CD4-positive, alpha-beta T cell (primary cell): ENCODE results near the gene CEP112. TPM values are rescaled to one million over a fixed set of nuclear protein-coding genes. Genes with fewer than 3 reads are reported as not detected.

Source experiments
- ATAC-seq: fragments of 200-7000 bp; cut with Tn5 transposase; one replicate; pipeline ENCODE4 v1.10.0; 2022; ENCODE audit warnings: mild to moderate bottlenecking; ENCODE audit not compliant: poor library complexity
- CTCF ChIA-PET: fragments of 350-600 bp; sonication (Branson Sonifier 250); formaldehyde crosslinking; loops from one replicate; lab custom pipeline; 2021; ENCODE audit warnings: antibody characterized with exemption, inconsistent platforms; lab: Charles Lee
- POLR2A ChIA-PET: fragments of 350-600 bp; sonication (Branson Sonifier 250); formaldehyde crosslinking; loops from one replicate; lab custom pipeline; 2021; ENCODE audit warnings: antibody characterized with exemption, inconsistent platforms; lab: Charles Lee
- DNase-seq, 14 experiments: peaks; one replicate each; pipeline ENCODE4 v3.0.0-alpha.2; 2013 to 2020; ENCODE audit warnings: mixed read lengths in 2 of 14
- H3K27ac ChIP-seq, 2 donors: one replicate each; pipeline versions ENCODE4 v1.5.1 to v1.7.0; 2013; ENCODE audit warnings: low read length in 2 of 2, low read depth in 1 of 2, mild to moderate bottlenecking in 1 of 2
- H3K27me3 ChIP-seq, 2 experiments: 1 replicate in 1 of 2; 2 replicates in 1 of 2; pipeline versions ENCODE4 v1.6.1 to v1.7.0; 2013; ENCODE audit warnings: low read length in 2 of 2, control low read depth in 1 of 2, mild to moderate bottlenecking in 1 of 2, moderate library complexity in 1 of 2; ENCODE audit not compliant: insufficient read depth in 2 of 2, control insufficient read depth in 1 of 2
- H3K36me3 ChIP-seq: one replicate; pipeline ENCODE4 v1.6.1; 2013; ENCODE audit warnings: low read length, control low read depth; ENCODE audit not compliant: insufficient read depth
- H3K4me1 ChIP-seq: one replicate; pipeline ENCODE4 v1.6.1; 2013; ENCODE audit warnings: low read length, control low read depth; ENCODE audit not compliant: insufficient read depth
- H3K4me3 ChIP-seq: one replicate; pipeline ENCODE4 v1.5.1; 2013; ENCODE audit warnings: mild to moderate bottlenecking, low read length, moderate library complexity
- H3K9me3 ChIP-seq, 2 experiments: 1 replicate in 1 of 2; 2 replicates in 1 of 2; pipeline versions ENCODE4 v1.6.1 to v1.7.0; 2013; ENCODE audit warnings: low read length in 2 of 2, mild to moderate bottlenecking in 2 of 2, control low read depth in 1 of 2, moderate library complexity in 1 of 2; ENCODE audit not compliant: control insufficient read depth in 1 of 2, insufficient read depth in 1 of 2
- H3K27ac Mint-ChIP-seq: one replicate; pipeline ENCODE4 v1.8.0; 2020; ENCODE audit warnings: mixed read lengths
- H3K27me3 Mint-ChIP-seq: one replicate; pipeline ENCODE4 v1.8.0; 2021; ENCODE audit warnings: mixed read lengths
- H3K36me3 Mint-ChIP-seq: one replicate; pipeline ENCODE4 v1.8.0; 2021; ENCODE audit warnings: low read depth, mixed read lengths
- H3K4me1 Mint-ChIP-seq: one replicate; pipeline ENCODE4 v1.8.0; 2021; ENCODE audit warnings: low read depth, mixed read lengths
- H3K4me3 Mint-ChIP-seq: one replicate; pipeline ENCODE4 v1.8.0; 2020; ENCODE audit warnings: mild to moderate bottlenecking, mixed read lengths
- H3K9me3 Mint-ChIP-seq: one replicate; pipeline ENCODE4 v1.8.0; 2020; ENCODE audit warnings: mixed read lengths
- intact Hi-C, 2 experiments: fragments of 100-400 bp; cut with DNase I in 1 of 2; cut with micrococcal nuclease in 1 of 2; formaldehyde crosslinking; loops; one replicate each; pipeline versions ENCODE4 v1.15.1 to v1.9.0; 2023 to 2025; cut with DNase I, micrococcal nuclease
- total RNA-seq, 174 experiments: library from RNA in 2 of 174; stranded (reverse) in 2 of 174; gene quantifications; one replicate each; pipeline ENCODE4 v1.2.3 and lab custom pipeline; 2021 to 2026
- TF ChIP-seq, protein P1 (sequence below): fragments of 200-600 bp; IDR thresholded peaks from one replicate; pipeline ENCODE4 v1.8.0; 2022; ENCODE audit warnings: antibody characterized with exemption, mild to moderate bottlenecking

CEP112 gene
- total RNA-seq, 2 experiments from 2014 or later: 1.6 to 2.2 TPM

GRCh38 chr17:65819810-65820209 lies 372.1 kb downstream of the CEP112 start:
- Mint-ChIP-seq H3K27me3 (no peaks in the 10 kb centered on the region), H3K36me3 (no peaks in the 10 kb centered on the region), H3K9me3 (no peaks in the 10 kb centered on the region), H3K4me3 (no peak overlapping the region), H3K4me1 (no peaks in the 10 kb centered on the region), H3K27ac (no peak overlapping the region)
- Histone ChIP-seq H3K4me3 (no peak overlapping the region), H3K27me3 (peaks cover 0 to 4% of the 10 kb centered on the region in 2 experiments), H3K27ac (no peak overlapping the region), H3K4me1 (no peaks in the 10 kb centered on the region), H3K9me3 (no peaks in the 10 kb centered on the region), H3K36me3 (no peaks in the 10 kb centered on the region)
- TF ChIP-seq, protein P1, sequence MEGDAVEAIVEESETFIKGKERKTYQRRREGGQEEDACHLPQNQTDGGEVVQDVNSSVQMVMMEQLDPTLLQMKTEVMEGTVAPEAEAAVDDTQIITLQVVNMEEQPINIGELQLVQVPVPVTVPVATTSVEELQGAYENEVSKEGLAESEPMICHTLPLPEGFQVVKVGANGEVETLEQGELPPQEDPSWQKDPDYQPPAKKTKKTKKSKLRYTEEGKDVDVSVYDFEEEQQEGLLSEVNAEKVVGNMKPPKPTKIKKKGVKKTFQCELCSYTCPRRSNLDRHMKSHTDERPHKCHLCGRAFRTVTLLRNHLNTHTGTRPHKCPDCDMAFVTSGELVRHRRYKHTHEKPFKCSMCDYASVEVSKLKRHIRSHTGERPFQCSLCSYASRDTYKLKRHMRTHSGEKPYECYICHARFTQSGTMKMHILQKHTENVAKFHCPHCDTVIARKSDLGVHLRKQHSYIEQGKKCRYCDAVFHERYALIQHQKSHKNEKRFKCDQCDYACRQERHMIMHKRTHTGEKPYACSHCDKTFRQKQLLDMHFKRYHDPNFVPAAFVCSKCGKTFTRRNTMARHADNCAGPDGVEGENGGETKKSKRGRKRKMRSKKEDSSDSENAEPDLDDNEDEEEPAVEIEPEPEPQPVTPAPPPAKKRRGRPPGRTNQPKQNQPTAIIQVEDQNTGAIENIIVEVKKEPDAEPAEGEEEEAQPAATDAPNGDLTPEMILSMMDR: no peak
- no peak for DNase-seq
- intact Hi-C loops: no loop called here
- POLR2A ChIA-PET: no interaction called here
- no peak for ATAC-seq
- CTCF ChIA-PET: interaction anchor here (0.9 kb wide), 1 partner anchor 22 kb away, joined by 3 read pairs; no protein-coding TSS in a partner anchor

GRCh38 chr17:65817951-65818350 lies 374.0 kb downstream of the CEP112 start:
- Histone ChIP-seq H3K9me3 (no peaks in the 10 kb centered on the region), H3K4me1 (no peaks in the 10 kb centered on the region), H3K36me3 (no peaks in the 10 kb centered on the region), H3K27ac (no peak overlapping the region), H3K4me3 (no peak overlapping the region), H3K27me3 (peaks cover 0 to 4% of the 10 kb centered on the region in 2 experiments)
- ATAC-seq (no peak), DNase-seq (no peak)
- CTCF ChIA-PET: no interaction called here
- no peak overlapping the region for H3K27ac Mint-ChIP-seq
- TF ChIP-seq, protein P1: no peak
- H3K27me3 Mint-ChIP-seq: no peaks in the 10 kb centered on the region
- H3K36me3 Mint-ChIP-seq: no peaks in the 10 kb centered on the region
- POLR2A ChIA-PET: no interaction called here
- intact Hi-C loops: no loop called here
- no peaks in the 10 kb centered on the region for H3K9me3 Mint-ChIP-seq
- H3K4me3 Mint-ChIP-seq: no peak overlapping the region
- no peaks in the 10 kb centered on the region for H3K4me1 Mint-ChIP-seq

- peaks cover 0 to 4% of the 10 kb centered on the region in 2 experiments for H3K27me3 ChIP-seq
- no peaks in the 10 kb centered on the region for H3K4me1 ChIP-seq
- ATAC-seq (no peak), DNase-seq (no peak)
- no peaks in the 10 kb centered on the region for H3K9me3 ChIP-seq
- TF ChIP-seq, protein P1: no peak
- H3K27me3 Mint-ChIP-seq: no peaks in the 10 kb centered on the region
- H3K4me3 ChIP-seq: no peak overlapping the region
- no peak overlapping the region for H3K27ac ChIP-seq
- H3K27ac Mint-ChIP-seq: no peak overlapping the region
- peaks cover 3% of the 10 kb centered on the region for H3K9me3 Mint-ChIP-seq
- H3K4me1 Mint-ChIP-seq: no peaks in the 10 kb centered on the region
- CTCF ChIA-PET: no interaction called here
- POLR2A ChIA-PET: no interaction called here
- no peak overlapping the region for H3K4me3 Mint-ChIP-seq
- intact Hi-C loops: no loop called here
- no peaks in the 10 kb centered on the region for H3K36me3 ChIP-seq
- no peaks in the 10 kb centered on the region for H3K36me3 Mint-ChIP-seq
These were observed 377.5 kb downstream of the CEP112 start for GRCh38 chr17:65814418-65814817.
